Measurements from ENCODE around the gene CDK10.
"Not testable (repeated sequence)": the region's sequence is repeated elsewhere in the genome, so short reads cannot be mapped to it uniquely, and the experiment has no call there.

CDK10 gene

GRCh38 chr16:89691986-89692569 lies 5.6 kb downstream of the CDK10 start:
- peaks cover 23% of the 10 kb centered on the region for H3K36me3 Mint-ChIP-seq (ENCODE audit: low read depth)
- H3K4me1 Mint-ChIP-seq, result peaks cover 7% of the 10 kb centered on the region
- no peaks in the 10 kb centered on the region for H3K9me3 Mint-ChIP-seq
- no peaks in the 10 kb centered on the region for H3K27me3 Mint-ChIP-seq (ENCODE audit: low read depth)
- no peak overlapping the region for H3K27ac Mint-ChIP-seq
- no peak overlapping the region for H3K4me3 Mint-ChIP-seq
- no peak for TF ChIP-seq CTCF (IDR thresholded peaks at IDR 0.05; ENCODE audit: unreplicated experiment in 3 of 3)

GRCh38 chr16:89693289-89693731 lies 6.8 kb downstream of the CDK10 start:
- Mint-ChIP-seq H3K9me3 (no peaks in the 10 kb centered on the region), H3K27me3 (ENCODE audit: low read depth) (no peaks in the 10 kb centered on the region), H3K36me3 (ENCODE audit: low read depth) (peaks cover 23% of the 10 kb centered on the region), H3K4me3 (no peak overlapping the region), H3K27ac (no peak overlapping the region), H3K4me1 (no peaks in the 10 kb centered on the region)
- TF ChIP-seq CTCF (IDR thresholded peaks at IDR 0.05; ENCODE audit: unreplicated experiment in 3 of 3), result no peak

- H3K27ac Mint-ChIP-seq, result no peak overlapping the region
Measured at GRCh38 chr16:89693931-89694783, 7.7 kb downstream of the CDK10 start.

DNA sequence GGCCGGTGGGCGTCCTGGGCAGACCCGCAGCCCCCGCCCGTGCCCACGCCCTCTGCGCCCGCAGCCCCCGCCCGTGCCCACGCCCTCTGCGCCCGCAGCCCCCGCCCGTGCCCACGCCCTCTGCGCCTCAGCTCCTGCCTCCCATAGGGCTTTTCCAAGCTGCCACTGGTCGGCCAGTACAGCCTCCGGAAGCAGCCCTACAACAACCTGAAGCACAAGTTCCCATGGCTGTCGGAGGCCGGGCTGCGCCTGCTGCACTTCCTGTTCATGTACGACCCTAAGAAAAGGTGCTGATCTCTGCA lies 8.2 kb downstream of the CDK10 start:
- H3K36me3 Mint-ChIP-seq (ENCODE audit: low read depth), result peaks cover 26% of the 10 kb centered on the region
- not testable (repeated sequence) for H3K9me3 Mint-ChIP-seq; H3K4me1 Mint-ChIP-seq; H3K4me3 Mint-ChIP-seq; H3K27me3 Mint-ChIP-seq (ENCODE audit: low read depth); H3K27ac Mint-ChIP-seq

More at GRCh38 chr16:89693931-89694783, 7.7 kb downstream of the CDK10 start:
- Mint-ChIP-seq H3K36me3 (ENCODE audit: low read depth) (peaks cover 25% of the 10 kb centered on the region), H3K9me3 (no peaks in the 10 kb centered on the region), H3K4me1 (no peaks in the 10 kb centered on the region), H3K4me3 (no peak overlapping the region), H3K27me3 (ENCODE audit: low read depth) (no peaks in the 10 kb centered on the region)
- no peak for TF ChIP-seq CTCF (IDR thresholded peaks at IDR 0.05; ENCODE audit: unreplicated experiment in 3 of 3)

GRCh38 chr16:89695086-89695874 lies 8.8 kb downstream of the CDK10 start:
- H3K4me3 Mint-ChIP-seq, result no peak overlapping the region

More at GRCh38 chr16:89695086-89695874, 8.8 kb downstream of the CDK10 start:
- Mint-ChIP-seq H3K27me3 (ENCODE audit: low read depth) (no peaks in the 10 kb centered on the region), H3K27ac (no peak overlapping the region), H3K4me1 (no peaks in the 10 kb centered on the region), H3K9me3 (no peaks in the 10 kb centered on the region), H3K36me3 (ENCODE audit: low read depth) (peaks cover 21% of the 10 kb centered on the region)
- TF ChIP-seq CTCF (IDR thresholded peaks at IDR 0.05; ENCODE audit: unreplicated experiment in 3 of 3), result no peak

Data from nephron (organoid).